Stimulated activated naive CD8-positive, alpha-beta T cell treated with anti-CD3 and anti-CD28 coated beads, Interleukin-15, Interleukin-2, amounts not matched to agents 100 ng/mL and 50 ng/mL, for 24 hours (primary cell): ENCODE results near the gene CCDC51.

ENCODE experiments used
- H3K27ac Mint-ChIP-seq: one replicate; pipeline ENCODE4 v1.8.0; 2021; ENCODE audit warnings: mild to moderate bottlenecking, mixed read lengths
- H3K27me3 Mint-ChIP-seq: one replicate; pipeline ENCODE4 v1.8.0; 2021; ENCODE audit warnings: mixed read lengths
- H3K36me3 Mint-ChIP-seq: one replicate; pipeline ENCODE4 v1.8.0; 2021; ENCODE audit warnings: low read depth, mixed read lengths
- H3K4me1 Mint-ChIP-seq: one replicate; pipeline ENCODE4 v1.8.0; 2021; ENCODE audit warnings: low read depth, mixed read lengths
- H3K4me3 Mint-ChIP-seq: one replicate; pipeline ENCODE4 v1.8.0; 2021; ENCODE audit warnings: mild to moderate bottlenecking, mixed read lengths
- H3K9me3 Mint-ChIP-seq: one replicate; pipeline ENCODE4 v1.8.0; 2021; ENCODE audit warnings: mixed read lengths

Gene CCDC51

DNA sequence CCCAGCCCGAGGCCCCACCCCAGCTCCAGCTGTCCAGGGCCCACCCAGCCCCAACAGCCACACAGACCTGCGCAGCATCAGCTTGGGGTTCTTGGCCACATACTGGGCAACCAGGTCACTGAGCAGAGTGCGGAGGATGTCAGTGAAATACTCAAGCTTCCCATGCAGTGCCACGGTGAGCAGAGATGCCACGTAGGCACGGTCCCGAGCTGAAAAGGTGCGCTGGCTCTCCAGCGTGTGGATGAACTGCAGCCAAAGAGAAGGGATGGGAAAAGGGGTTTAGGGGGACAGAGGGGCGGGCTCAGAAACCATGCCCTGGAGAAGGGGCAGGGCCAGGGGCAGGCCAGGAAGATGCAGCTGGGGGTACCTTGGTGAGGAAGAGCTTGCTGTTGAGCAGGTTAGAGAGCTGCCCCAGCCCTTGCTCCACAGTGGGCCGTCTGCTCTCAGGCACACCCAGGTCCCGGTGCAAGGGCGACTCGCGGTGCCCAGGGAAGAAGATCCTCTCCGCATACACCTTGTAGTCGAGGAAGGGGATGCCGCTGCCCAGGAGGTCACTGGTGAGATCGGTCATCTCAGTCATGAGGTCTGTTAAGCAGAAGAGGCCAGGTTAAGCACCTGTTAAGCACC, 27.4 kb downstream of the CCDC51 start:
- Mint-ChIP-seq H3K4me1 (no peaks in the 10 kb centered on the region), H3K27ac (no peak overlapping the region), H3K27me3 (no peaks in the 10 kb centered on the region), H3K36me3 (no peaks in the 10 kb centered on the region), H3K9me3 (no peaks in the 10 kb centered on the region), H3K4me3 (no peak overlapping the region)

DNA sequence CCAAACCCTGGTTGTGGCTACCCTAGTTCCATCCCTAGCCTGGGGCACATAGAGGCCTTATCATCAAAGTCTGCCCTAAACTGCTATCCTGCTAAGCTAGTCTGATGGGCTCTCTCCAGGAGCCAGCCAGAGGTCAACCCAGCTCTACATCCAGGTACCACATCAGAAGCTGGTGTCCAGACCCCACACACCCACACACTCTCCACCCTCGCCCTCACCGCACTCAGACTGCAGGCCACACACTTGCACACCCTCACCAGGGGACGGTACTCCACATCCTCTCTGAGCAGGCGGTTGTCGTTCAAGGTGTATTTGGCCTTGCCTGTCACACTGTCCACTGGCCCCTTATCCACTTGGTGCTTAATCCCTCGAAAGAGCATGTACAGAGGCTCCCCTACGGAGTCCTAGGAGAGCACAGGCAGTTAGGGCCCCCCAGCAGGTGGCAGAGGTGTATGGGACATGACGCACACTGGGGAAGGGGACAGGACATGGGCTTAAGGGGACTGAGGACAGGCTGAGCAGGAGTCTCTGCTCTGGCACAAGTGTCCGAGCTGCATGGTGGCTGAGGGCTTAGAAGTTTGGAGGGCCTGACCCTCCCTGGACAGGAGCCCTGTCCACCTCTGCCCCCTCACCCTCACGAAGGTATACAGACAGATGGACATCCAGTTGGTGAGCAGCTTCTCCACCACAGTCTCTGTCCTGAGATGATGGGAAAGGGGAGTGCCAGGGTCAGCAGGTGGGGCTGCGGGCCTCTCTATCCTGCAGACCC, 28.1 kb downstream of the CCDC51 start:
- no peak overlapping the region for H3K27ac Mint-ChIP-seq
- H3K9me3 Mint-ChIP-seq = no peaks in the 10 kb centered on the region
- no peaks in the 10 kb centered on the region for H3K27me3 Mint-ChIP-seq
- H3K4me3 Mint-ChIP-seq = no peak overlapping the region
- no peaks in the 10 kb centered on the region for H3K36me3 Mint-ChIP-seq
- no peaks in the 10 kb centered on the region for H3K4me1 Mint-ChIP-seq

DNA sequence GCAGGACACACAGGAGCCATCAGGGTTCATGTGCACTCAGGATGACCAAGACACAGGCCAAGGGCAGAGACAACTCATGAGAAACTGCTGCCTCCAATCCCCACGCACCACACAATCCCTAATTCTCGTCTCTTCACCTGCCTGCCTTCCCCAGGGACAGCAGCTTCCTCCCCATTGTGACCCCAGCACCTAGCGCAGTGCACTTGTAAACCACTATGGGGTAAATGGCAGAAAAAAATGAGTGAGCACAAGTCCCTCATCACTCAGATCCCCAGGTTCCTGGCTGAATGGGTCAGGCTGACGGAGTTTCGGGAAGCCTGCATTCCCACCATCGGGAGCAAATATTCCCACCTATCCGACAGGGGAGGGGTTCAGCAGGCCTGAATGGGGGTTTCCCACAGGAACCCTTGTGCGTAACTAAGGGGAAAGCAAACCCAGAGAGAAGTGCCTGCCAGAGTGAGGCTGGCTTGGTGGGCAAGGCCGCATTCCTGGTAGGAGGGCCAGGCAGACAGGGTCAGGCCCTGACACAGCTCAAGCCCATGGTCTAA, 28.8 kb downstream of the CCDC51 start:
- Mint-ChIP-seq H3K9me3 (no peaks in the 10 kb centered on the region), H3K27ac (no peak overlapping the region), H3K27me3 (no peaks in the 10 kb centered on the region), H3K4me3 (no peak overlapping the region), H3K4me1 (no peaks in the 10 kb centered on the region), H3K36me3 (no peaks in the 10 kb centered on the region)

DNA sequence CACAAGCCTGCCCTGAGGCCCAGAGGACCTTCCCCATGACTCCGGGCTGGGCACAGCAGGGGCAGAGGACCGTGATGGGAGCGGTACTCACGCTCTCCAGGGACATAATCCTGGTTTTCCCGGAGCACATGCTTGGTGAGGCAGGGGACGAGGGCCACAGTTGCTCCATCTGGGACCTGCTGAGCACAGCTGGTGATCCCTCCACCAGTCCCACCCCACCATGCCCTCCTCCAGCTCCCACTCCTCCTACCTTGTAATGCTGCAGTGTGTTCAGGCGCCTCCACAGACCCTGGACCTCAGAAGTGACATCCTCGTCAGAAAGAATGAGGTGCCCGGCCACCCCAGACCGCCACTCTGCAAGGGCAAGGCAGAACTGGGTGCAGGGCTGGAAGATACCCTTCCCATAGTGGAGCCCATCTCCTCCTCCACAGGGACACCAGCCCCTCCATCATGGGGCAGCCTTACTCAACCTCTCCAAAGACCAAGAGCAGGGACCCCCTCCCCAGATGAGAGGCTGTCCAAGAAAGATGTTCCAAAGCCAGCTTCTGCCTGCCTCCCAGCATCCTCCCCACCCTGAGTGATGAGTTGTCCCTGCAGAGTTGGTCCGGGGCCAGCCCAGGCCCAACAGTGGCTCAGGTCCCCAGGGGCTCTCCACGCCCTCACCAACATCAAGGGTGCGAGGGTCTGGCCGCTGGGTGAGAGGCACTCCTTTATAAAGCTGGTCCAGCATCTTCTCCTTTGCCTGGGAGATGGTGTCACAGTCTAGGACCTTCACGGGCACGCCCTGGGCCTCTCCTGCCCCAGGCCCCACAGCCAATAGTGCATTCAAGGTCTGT, 29.5 kb downstream of the CCDC51 start:
- H3K9me3 Mint-ChIP-seq = no peaks in the 10 kb centered on the region
- H3K27me3 Mint-ChIP-seq = no peaks in the 10 kb centered on the region
- no peaks in the 10 kb centered on the region for H3K36me3 Mint-ChIP-seq
- H3K4me3 Mint-ChIP-seq = no peak overlapping the region
- H3K27ac Mint-ChIP-seq = no peak overlapping the region
- H3K4me1 Mint-ChIP-seq = no peaks in the 10 kb centered on the region

- H3K36me3 Mint-ChIP-seq = no peaks in the 10 kb centered on the region
- no peaks in the 10 kb centered on the region for H3K9me3 Mint-ChIP-seq
- H3K4me1 Mint-ChIP-seq = no peaks in the 10 kb centered on the region
- H3K4me3 Mint-ChIP-seq = no peak overlapping the region
- H3K27me3 Mint-ChIP-seq = no peaks in the 10 kb centered on the region
- H3K27ac Mint-ChIP-seq = no peak overlapping the region
These were observed 30.4 kb downstream of the CCDC51 start for GRCh38 chr3:48409291-48410201.

DNA sequence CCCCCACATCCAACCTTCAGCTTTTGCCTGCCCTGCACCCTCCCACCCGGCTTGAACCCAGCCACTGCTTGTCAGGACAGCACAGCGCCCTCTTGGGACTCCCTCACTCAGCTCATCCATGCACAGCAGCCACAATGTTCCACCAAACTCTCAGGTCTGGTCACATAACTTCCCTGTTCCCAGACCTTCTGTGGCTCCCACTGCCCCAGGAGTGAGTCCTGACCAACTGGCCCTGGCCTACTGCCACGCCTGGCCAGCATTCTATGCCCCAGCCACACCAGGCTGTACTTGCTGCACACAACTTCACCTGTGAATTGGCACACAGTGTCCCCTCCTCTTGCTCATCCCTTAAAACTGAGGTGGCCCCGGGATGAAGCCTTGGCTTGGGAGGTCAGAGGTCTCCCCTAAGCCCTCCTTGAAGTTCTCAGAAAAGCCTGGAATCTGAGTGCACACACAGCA, 31.1 kb downstream of the CCDC51 start:
- Mint-ChIP-seq H3K36me3 (no peaks in the 10 kb centered on the region), H3K4me1 (no peaks in the 10 kb centered on the region), H3K27ac (no peak overlapping the region), H3K4me3 (no peak overlapping the region), H3K27me3 (no peaks in the 10 kb centered on the region), H3K9me3 (no peaks in the 10 kb centered on the region)

GRCh38 chr3:48407542-48408099, 32.3 kb downstream of the CCDC51 start:
- Mint-ChIP-seq H3K4me1 (no peaks in the 10 kb centered on the region), H3K36me3 (no peaks in the 10 kb centered on the region), H3K27ac (no peak overlapping the region), H3K27me3 (no peaks in the 10 kb centered on the region), H3K9me3 (no peaks in the 10 kb centered on the region), H3K4me3 (no peak overlapping the region)

GRCh38 chr3:48406443-48407431, 33.2 kb downstream of the CCDC51 start:
- Mint-ChIP-seq H3K9me3 (no peaks in the 10 kb centered on the region), H3K36me3 (no peaks in the 10 kb centered on the region), H3K4me3 (no peak overlapping the region), H3K27me3 (no peaks in the 10 kb centered on the region), H3K27ac (no peak overlapping the region), H3K4me1 (no peaks in the 10 kb centered on the region)

- H3K4me1 Mint-ChIP-seq = no peaks in the 10 kb centered on the region
- no peak overlapping the region for H3K27ac Mint-ChIP-seq
- H3K9me3 Mint-ChIP-seq = no peaks in the 10 kb centered on the region
- H3K36me3 Mint-ChIP-seq = no peaks in the 10 kb centered on the region
- no peak overlapping the region for H3K4me3 Mint-ChIP-seq
- H3K27me3 Mint-ChIP-seq = no peaks in the 10 kb centered on the region
These were observed 33.9 kb downstream of the CCDC51 start for GRCh38 chr3:48405971-48406370.

DNA sequence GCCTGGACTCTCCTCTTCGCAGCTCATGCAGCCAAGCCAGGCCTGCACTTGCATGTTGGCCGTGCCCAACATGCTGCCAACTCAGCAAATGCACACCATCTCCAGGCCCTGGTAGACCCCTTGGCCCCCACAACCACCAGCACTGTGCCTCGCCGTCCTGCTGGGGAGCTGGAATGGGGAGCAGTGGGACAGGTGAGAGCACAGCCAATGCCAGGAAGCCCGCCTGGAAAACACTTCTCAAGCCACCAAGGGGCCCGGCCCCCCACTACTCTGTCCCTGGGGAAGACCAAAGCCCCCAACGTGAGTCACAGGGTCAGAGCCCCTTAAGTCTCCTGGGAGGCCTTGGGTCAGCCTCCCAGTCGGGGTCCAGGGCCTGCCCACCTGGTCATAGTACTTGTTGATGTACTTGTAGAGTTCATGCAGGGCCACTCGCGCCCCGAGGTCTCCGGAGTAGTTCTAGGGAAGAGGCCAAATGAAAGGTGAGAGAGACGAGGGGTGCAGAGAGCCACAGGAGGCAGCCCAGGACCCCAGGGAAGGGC, 34.5 kb downstream of the CCDC51 start:
- Mint-ChIP-seq H3K27ac (no peak overlapping the region), H3K4me3 (no peak overlapping the region), H3K9me3 (no peaks in the 10 kb centered on the region), H3K4me1 (no peaks in the 10 kb centered on the region), H3K36me3 (no peaks in the 10 kb centered on the region), H3K27me3 (no peaks in the 10 kb centered on the region)

DNA sequence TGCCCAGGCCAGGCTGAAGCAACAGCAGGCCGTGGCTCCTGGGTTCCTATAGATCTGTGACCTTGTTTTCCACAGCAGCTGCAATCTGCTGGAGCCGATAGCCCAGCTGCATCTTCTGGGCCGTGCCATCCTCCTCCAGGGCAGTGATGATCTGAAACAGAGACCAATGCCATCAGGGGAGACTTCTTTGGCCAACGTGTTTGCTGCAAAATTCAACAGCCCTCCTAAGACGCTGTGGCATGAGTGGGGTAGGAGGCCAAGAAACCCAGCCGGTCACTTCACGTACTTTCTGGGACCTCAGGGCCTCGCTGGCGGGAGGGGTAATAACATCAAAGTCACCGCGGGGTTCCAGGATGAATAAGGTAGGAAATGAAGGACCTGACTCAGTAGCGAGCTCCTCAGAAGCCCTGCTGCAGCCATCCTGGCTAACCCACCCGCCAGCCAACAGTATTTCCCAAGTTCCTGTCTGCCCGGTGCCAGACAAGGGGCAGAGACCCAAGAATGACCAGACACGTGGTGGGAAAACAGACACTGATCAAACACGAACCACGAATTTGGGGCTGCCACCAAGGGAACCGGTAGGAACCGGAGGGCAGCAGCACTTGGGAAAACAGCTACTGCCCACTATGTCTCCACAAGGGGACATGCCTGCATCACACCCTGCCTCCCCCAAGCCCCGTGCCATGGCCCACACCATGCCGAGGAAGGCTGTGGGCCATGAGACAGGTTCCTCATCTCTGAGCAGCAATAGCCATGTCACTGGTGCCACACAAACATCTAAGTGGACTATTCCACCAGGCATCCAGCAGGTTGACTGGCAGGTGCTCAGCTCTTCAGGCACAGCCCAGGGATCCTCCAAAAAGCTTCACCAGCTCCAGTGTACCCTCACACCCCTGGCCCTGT, 35.2 kb downstream of the CCDC51 start:
- Mint-ChIP-seq H3K4me1 (no peaks in the 10 kb centered on the region), H3K27ac (no peak overlapping the region), H3K36me3 (no peaks in the 10 kb centered on the region), H3K4me3 (no peak overlapping the region), H3K9me3 (no peaks in the 10 kb centered on the region), H3K27me3 (no peaks in the 10 kb centered on the region)
